ENCODE results near the gene IQCC.

Gene IQCC

DNA sequence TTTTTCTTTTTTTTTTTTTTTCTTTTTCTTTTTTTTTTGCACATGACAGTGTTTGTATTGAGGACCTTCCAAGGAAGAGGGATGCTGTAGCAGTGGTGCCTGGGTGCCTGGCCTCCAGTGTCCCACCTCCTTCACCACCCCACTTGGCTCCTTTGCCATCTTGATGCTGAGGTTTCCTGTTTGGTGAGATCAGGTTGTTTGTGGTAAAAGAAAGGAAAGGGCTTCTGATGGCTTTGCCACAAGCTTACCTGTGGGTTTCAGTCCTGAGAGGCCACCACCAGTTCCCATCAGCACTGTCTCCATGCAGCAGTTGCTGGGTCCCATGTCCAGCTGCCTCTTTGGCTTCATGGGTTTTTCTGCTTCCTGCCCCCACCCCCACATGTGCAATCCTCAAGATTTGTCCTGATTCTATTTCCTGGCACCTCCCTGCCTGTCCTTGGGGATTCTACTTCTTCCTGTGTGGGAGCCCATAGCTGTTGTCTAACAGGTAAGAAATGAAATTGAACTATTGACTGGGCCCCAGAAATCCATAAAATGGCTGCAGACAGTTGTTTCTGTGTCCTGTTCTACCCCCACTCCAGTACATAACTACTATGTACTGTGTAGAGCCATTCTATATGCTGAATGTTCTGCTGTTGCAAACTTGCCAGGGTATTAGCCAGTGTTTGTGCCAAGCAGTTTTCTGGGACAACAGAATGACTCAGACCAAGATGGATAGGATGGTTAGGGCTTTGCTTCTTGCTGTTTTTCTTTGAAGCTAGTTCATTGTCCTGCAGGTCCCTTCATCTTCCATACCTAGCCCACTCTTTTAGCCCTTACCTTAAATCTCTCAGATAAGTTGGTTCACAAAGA lies 9.3 kb upstream of the IQCC start:
- DNase-seq: no peak

DNA sequence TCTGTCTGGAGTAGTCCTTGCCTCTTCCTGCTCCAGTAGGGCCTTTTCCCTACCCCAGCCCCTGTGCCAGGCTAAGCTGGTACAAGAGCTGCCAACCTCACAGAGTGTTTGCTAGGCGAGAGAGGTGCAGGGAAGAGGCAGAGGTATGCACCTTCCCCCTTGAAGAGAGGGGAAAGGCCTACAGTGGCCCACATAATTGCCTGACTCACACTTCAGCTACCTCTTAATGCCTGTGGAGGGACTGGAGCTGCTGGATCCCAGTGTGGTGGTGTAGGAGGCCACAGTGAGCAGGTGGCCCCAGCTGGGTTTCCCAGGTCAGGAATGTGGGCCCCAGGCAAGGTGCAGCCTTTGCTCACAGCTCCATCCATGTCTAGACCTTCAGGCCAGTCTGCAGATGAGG lies 8.4 kb upstream of the IQCC start:
- DNase-seq: no peak

GRCh38 chr1:32197837-32198236 lies 7.6 kb upstream of the IQCC start:
- DNase-seq: no peak

- DNase-seq: no peak
These were observed 7.0 kb upstream of the IQCC start for GRCh38 chr1:32198237-32199042.

- no peak for DNase-seq
These were observed 6.3 kb upstream of the IQCC start for GRCh38 chr1:32199043-32199716.

DNA sequence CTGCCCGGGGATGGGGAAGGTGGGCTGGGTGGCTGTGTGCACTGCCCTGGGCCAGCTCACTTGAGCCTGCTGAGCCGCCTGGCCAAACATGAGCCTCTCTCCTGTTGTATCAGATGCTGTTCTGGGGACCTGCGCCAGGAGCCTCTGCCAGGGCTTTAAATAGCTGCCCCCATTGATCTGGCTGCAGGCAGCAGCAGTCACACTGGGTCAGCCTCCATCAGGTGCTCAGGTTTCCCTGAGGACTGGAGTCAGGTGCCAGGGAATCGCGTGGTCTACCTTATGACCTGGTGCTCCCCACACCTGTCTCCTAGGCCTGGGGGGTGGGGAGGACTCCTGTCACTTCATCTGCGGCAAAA lies 5.8 kb upstream of the IQCC start:
- DNase-seq: no peak

GRCh38 chr1:32200226-32201010 lies 5.1 kb upstream of the IQCC start, which contains the start of gene CCDC28B:
Gene CCDC28B (plus strand): TSS chr1:32200595. CDS start chr1:32201936, 1,341 bp downstream.
- no peak for DNase-seq

DNA sequence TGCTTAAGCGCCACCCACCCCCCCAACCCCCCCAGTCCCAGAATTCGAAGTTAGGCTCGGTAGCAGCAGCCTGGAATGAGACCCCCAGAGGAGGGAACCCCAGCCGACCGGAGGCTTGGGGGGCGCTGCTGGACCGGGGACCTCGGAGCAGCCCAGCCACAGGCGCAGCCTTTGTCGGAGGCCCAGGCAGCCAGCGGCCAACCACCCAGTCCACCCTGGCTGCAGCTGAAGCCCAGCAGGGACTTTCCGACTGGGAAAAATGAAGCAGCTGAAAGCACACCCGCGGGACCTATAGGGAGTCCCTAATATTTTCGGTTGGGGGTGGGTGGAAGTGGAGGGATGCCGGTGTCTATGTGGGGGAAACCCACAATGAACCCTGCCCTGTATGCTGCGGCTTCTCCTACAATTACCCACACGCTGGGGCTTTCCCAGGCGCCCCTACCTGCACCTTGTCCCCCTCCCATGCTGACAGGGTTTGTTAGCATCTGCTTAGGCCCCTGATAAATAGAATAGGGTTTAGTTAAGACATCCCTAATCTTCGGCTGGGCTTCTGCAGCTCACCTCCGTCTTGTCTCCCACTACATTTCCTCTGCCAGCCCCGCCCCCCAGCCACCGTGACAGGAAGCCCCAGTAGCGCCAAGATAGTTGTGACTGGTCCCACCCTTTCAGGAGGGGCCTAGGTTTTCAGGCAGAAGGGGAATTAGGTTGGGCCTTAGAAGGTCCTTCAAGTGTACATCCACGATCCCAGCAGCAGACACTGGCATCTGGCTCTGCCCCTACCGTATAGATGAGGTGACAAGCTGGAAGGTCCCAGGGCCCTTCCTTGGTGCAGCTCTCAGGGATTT lies 4.2 kb upstream of the IQCC start:
- no peak for DNase-seq

DNA sequence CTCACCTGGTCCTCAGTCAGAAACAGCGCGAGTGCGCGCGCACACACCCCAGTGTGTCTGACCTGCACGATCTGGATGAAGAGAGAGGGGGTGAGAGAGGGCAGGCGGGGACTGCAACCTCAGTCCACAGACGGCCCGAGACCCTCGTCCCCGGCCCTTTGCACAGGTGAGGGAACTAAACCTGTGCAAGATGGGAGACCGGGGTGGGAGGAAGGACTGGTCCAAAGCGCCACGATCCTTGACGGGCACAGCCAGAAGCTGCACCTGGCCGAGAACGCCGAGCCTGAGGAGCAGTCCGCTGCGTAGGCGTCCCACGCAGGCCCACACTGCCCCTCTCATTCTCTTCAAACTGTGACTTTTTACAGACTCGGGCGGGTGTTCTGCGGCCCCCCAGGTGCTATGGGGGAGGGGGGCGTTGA lies 519 bp upstream of the IQCC start:
- no peak for DNase-seq

GRCh38 chr1:32208469-32208868 lies 3.0 kb downstream of the IQCC start:
- no peak for DNase-seq

DNA sequence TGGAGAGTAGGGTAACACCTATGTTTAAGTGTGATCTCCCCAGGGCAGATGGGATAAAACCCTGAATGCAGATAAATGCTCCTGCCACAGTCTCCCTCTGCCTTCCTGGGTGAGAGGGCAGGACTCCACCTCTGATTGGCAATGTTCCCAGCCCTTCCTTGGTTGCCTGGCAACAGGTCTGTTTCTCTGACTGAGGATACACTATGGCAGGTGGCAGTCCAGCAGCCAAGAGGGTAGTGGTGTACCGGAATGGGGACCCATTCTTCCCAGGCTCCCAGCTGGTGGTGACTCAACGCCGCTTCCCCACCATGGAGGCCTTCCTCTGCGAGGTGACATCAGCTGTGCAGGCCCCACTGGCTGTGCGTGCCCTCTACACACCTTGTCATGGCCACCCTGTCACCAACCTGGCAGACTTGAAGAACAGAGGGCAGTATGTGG lies 3.4 kb downstream of the IQCC start, which contains the start of gene DCDC2B:
TSS of gene DCDC2B (plus strand) at position 199 of the 438 bp plus-strand sequence. CDS start at position 204, 5 bp downstream.
- DNase-seq: no peak

- DNase-seq: peak; percentile 32
These were observed 10.4 kb downstream of the IQCC start for GRCh38 chr1:32215629-32216480.

DNA sequence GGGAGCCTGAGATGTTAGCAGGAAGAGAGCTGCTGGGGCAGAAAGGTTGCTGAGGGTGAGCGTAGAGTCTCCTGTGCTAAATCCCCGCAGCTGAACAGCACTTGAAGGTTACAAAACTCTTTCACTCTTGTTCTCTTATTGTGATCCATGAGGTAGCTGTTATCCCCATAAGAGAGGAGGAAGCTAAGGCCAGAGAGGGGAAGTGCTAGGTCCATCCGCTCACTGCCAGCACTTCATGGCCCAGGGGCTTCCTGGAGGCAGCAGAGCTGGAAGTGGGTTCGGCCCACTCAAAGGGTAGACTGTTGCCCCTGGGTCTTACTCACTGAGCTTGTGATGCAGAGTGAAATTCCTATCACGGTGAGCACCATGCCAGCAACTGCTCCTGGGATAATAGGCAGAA lies 11.1 kb downstream of the IQCC start:
- no peak for DNase-seq

DNA sequence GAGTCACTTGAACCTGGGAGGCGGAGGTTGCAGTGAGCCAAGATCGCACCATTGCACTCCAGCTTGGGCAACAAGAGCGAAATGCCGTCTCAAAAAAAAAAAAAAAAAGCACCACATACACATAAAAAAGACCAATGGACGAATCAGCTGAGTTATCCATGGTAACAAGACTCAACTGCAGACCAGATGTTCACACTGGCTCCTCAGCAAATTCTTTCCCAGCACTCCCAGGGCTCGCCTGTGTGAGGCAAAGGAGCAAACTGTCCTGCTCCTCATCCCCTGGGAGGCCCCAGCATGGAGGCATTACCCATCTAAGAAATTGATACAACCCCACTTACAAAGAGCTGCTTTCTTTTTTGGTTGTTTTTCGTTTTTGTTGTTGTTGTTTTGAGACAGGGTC lies 13.6 kb downstream of the IQCC start:
- DNase-seq: no peak

DNA sequence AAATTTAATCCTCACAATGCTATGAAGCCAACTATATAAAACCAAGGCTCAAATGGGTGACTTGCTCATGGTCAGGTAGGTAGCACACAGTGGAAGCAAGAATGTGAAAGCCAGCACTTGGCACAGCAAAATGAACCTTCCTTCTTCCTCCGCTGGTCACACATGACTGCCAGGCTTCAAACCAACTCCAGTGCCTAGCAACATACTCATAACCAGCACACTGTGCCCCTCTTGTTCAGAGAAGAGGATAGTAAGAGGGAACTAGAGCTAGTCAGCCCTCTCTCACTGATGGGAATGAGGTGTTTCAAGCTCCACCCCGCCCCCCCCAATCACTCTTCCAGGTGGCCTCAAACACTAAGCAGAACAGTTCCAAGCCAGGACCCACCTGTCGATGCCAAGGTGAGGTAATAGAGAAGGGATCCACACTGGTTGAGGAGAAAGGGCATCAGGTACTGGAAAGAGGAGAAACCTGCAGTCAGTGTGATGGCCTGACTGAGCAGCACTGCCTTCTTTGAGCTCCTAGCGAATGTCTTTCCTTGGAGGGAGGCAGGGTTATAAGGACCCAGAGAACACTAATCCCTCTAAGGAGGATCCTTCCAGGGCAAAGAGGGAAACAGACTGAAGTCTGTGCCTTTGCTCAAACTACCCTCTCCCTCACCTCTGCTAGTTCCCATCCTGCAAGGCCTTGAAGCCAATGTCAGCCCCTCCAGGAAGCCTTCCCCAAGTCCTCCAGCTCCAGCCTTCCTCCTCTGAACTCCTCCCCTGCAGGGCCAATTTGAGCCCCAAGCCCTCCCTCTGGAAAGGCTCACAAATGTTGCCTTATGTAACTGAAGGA lies 15.5 kb downstream of the IQCC start:
- no peak for DNase-seq

DNA sequence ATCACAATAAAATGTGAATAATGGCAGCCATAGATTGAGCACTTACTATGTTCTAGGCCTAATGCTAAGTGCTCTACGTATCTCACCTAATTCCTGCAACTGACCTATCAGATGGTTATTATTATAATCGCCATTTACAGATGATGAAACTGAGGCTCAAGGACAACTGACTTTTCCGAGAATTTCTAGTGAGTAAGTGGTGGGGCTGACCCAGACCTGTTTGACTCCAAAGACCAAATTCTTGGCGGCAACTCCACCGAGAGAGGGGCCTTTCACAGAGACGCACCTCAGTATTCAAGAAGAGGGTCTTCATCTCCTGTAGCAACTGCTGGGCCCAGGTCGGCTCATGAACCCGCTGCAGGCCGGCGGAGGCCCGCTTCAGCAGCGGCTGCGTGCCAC lies 16.1 kb downstream of the IQCC start:
- no peak for DNase-seq

GRCh38 chr1:32221980-32222755 lies 16.7 kb downstream of the IQCC start, which contains the start of the genes EIF3I and TMEM234:
Gene EIF3I (plus strand): TSS chr1:32222407. CDS start chr1:32222442, 35 bp downstream.
Gene TMEM234 (minus strand): TSS chr1:32222353. CDS start chr1:32222322, 31 bp downstream.
- peak; percentile 83 for DNase-seq

DNA sequence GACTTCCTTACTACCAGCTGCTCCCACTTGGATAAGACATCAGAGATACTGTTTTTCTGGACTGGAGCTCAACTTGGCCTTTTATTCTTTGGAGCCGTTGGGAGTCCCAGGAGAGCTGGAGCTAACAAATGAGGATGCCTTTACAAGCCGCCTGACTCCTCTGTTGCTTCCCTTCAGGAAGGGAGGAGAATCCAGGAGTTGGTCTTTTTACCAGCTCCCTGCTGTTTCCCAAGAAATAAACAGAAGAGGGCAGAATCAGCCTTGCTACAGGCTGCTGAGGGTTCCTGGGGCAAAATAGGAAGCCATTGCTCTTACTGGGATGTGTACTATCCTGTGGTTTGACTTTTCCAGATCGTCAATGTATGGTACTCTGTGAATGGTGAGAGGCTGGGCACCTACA lies 18.2 kb downstream of the IQCC start:
- DNase-seq: no peak

GRCh38 chr1:32224285-32224684 lies 18.8 kb downstream of the IQCC start:
- no peak for DNase-seq

Measured in NCI-H1694 (cell line).